Trophoblast cell (in vitro differentiated cells and primary cell): ENCODE data around the gene OGFOD2.

Experiments used
- DNase-seq, 2 donors: peaks; one replicate each; pipeline ENCODE4 v3.0.0-alpha.2; 2016
- H2AFZ ChIP-seq: 2 replicates; pipeline ENCODE4 v1.6.1; 2013; ENCODE audit warnings: low read length, moderate library complexity, mild to moderate bottlenecking; ENCODE audit not compliant: insufficient read depth, poor library complexity
- H2AK5ac ChIP-seq: 2 replicates; pipeline ENCODE4 v1.6.1; 2013; ENCODE audit warnings: mild to moderate bottlenecking, low read length
- H2BK120ac ChIP-seq: 2 replicates; pipeline ENCODE4 v1.6.1; 2013; ENCODE audit warnings: low read length, mild to moderate bottlenecking, moderate library complexity; ENCODE audit not compliant: insufficient read depth, poor library complexity
- H2BK12ac ChIP-seq: 2 replicates; pipeline ENCODE4 v1.6.1; 2013; ENCODE audit warnings: mild to moderate bottlenecking, low read length, moderate library complexity
- H2BK5ac ChIP-seq: 2 replicates; pipeline ENCODE4 v1.6.1; 2013; ENCODE audit warnings: low read length, low read depth, moderate library complexity, mild to moderate bottlenecking; ENCODE audit not compliant: poor library complexity
- H3K14ac ChIP-seq: 2 replicates; pipeline ENCODE4 v1.6.1; 2013; ENCODE audit warnings: mild to moderate bottlenecking, low read length
- H3K18ac ChIP-seq: 2 replicates; pipeline ENCODE4 v1.6.1; 2013; ENCODE audit warnings: mild to moderate bottlenecking, low read length
- H3K23ac ChIP-seq: 2 replicates; pipeline ENCODE4 v1.6.1; 2013; ENCODE audit warnings: low read length
- H3K27ac ChIP-seq: 2 replicates; pipeline ENCODE4 v1.5.1; 2013; ENCODE audit warnings: low read depth, mild to moderate bottlenecking, inconsistent platforms, low read length, moderate library complexity
- H3K27me3 ChIP-seq: 2 replicates; pipeline ENCODE4 v1.6.1; 2013; ENCODE audit warnings: inconsistent platforms, mild to moderate bottlenecking, low read length, moderate library complexity; ENCODE audit not compliant: insufficient read depth
- H3K36me3 ChIP-seq, 2 experiments: 1 replicate in 1 of 2; 2 replicates in 1 of 2; pipeline ENCODE4 v1.6.1; 2013; ENCODE audit warnings: low read length in 2 of 2, mild to moderate bottlenecking in 2 of 2, moderate library complexity in 1 of 2; ENCODE audit not compliant: insufficient read depth in 2 of 2, control insufficient read depth in 1 of 2
- H3K4ac ChIP-seq: 2 replicates; pipeline ENCODE4 v1.6.1; 2013; ENCODE audit warnings: low read depth, mild to moderate bottlenecking, low read length, moderate library complexity
- H3K4me1 ChIP-seq, 2 experiments: 1 replicate in 1 of 2; 2 replicates in 1 of 2; pipeline ENCODE4 v1.6.1; 2013; ENCODE audit warnings: low read length in 2 of 2, mild to moderate bottlenecking in 2 of 2, moderate library complexity in 1 of 2; ENCODE audit not compliant: insufficient read depth in 2 of 2, control insufficient read depth in 1 of 2
- H3K4me2 ChIP-seq: 2 replicates; pipeline ENCODE4 v1.6.1; 2013; ENCODE audit warnings: inconsistent platforms, mild to moderate bottlenecking, low read length, moderate library complexity
- H3K4me3 ChIP-seq: 2 replicates; pipeline ENCODE4 v1.5.1; 2013; ENCODE audit warnings: mild to moderate bottlenecking, low read depth, low read length, inconsistent platforms
- H3K79me1 ChIP-seq: one replicate; pipeline ENCODE4 v1.6.1; 2013; ENCODE audit warnings: low read length
- H3K79me2 ChIP-seq: 2 replicates; pipeline ENCODE4 v1.6.1; 2013; ENCODE audit warnings: low read length, mild to moderate bottlenecking; ENCODE audit not compliant: control insufficient read depth, insufficient read depth, poor library complexity
- H3K9ac ChIP-seq: 2 replicates; pipeline ENCODE4 v1.6.1; 2013; ENCODE audit warnings: mild to moderate bottlenecking, low read length
- H3K9me3 ChIP-seq: 2 replicates; pipeline ENCODE4 v1.6.1; 2013; ENCODE audit warnings: low read depth, mild to moderate bottlenecking, control low read depth, inconsistent platforms, low read length; ENCODE audit not compliant: insufficient read depth
- H4K12ac ChIP-seq: 2 replicates; pipeline ENCODE4 v1.6.1; 2013; ENCODE audit warnings: low read depth, mild to moderate bottlenecking, low read length, moderate library complexity
- H4K8ac ChIP-seq: 2 replicates; pipeline ENCODE4 v1.6.1; 2013; ENCODE audit warnings: low read depth, mild to moderate bottlenecking, low read length, moderate library complexity
- H4K91ac ChIP-seq: one replicate; pipeline ENCODE4 v1.6.1; 2013; ENCODE audit warnings: low read depth, mild to moderate bottlenecking, low read length, moderate library complexity
- WGBS: extraction: QIAGEN DNeasy Blood & Tissue Kit; methylation state at CpG from one replicate; pipeline ENCODE4 v1.1.7; 2013; ENCODE audit warnings: missing lambda C conversion rate; ENCODE audit not compliant: insufficient read length, insufficient coverage; ENCODE audit errors: extremely low coverage; 5-methylcytosine and 5-hydroxymethylcytosine counted together

Gene OGFOD2

DNA sequence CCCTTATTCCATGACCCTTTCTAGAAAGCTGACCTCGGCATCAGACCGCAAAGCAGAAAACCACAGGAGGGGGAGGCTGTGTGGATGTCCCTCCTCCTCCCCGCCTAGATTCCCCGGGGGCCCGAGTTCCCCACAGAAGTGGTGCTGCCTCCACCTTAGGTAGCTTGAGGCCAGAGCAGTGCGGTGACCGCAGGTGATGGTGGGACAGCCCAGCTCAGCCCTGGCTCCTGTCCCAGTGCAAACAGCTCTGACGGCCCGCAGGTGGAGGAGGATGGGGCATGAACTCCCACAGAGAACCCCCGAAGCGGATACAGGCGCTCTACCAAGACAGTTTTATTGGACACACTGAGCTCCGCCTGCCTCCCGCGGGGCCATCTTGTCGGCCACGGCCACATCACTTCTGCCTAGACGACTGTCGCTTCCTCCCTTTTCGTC, 25.0 kb downstream of the OGFOD2 start:
- no peaks in the 10 kb centered on the region for H3K79me2 ChIP-seq
- peaks cover 2 to 4% of the 10 kb centered on the region in 2 experiments for H3K36me3 ChIP-seq
- no peak overlapping the region for H4K8ac ChIP-seq
- no peak overlapping the region for H2AFZ ChIP-seq
- H4K12ac ChIP-seq, result no peak overlapping the region
- H3K18ac ChIP-seq, result no peak overlapping the region
- no peak overlapping the region for H4K91ac ChIP-seq
- no peak overlapping the region for H2BK120ac ChIP-seq
- no peak for DNase-seq
- no peak overlapping the region for H3K4me2 ChIP-seq
- no peak overlapping the region for H3K4me3 ChIP-seq
- no CpG with 5 or more reads among the region's 20 CpGs for WGBS
- no peaks in the 10 kb centered on the region for H3K9me3 ChIP-seq
- H3K4me1 ChIP-seq, result peaks cover 2 to 4% of the 10 kb centered on the region in 2 experiments
- H2BK5ac ChIP-seq, result no peak overlapping the region
- no peak overlapping the region for H2AK5ac ChIP-seq
- no peak overlapping the region for H3K27ac ChIP-seq
- no peaks in the 10 kb centered on the region for H3K27me3 ChIP-seq
- H3K9ac ChIP-seq, result no peak overlapping the region
- H2BK12ac ChIP-seq, result no peak overlapping the region
- H3K79me1 ChIP-seq, result no peaks in the 10 kb centered on the region
- H3K14ac ChIP-seq, result no peak overlapping the region
- no peak overlapping the region for H3K23ac ChIP-seq
- H3K4ac ChIP-seq, result no peak overlapping the region

DNA sequence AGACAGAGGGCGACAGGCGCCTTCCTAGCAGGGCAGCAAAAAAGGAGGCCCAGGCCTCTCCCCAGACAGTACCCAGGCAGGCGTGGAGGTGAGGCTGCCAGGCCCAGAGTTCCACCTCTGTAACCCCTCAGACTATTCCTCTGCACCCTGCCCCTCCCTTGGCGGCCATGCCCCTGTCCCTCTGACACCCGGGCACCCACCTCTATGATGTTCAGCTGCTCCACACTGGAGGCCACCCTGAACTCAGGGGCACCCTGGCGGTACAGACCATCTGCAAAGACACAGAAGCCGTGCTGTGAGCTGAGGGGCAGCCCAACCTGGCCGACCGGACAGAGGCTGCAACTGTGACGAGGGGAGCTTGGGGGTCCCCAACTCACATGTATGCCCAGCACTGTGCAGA, 25.5 kb downstream of the OGFOD2 start:
- WGBS, result no CpG with 5 or more reads among the region's 10 CpGs
- no peak overlapping the region for H2AFZ ChIP-seq
- no peak overlapping the region for H4K8ac ChIP-seq

DNA sequence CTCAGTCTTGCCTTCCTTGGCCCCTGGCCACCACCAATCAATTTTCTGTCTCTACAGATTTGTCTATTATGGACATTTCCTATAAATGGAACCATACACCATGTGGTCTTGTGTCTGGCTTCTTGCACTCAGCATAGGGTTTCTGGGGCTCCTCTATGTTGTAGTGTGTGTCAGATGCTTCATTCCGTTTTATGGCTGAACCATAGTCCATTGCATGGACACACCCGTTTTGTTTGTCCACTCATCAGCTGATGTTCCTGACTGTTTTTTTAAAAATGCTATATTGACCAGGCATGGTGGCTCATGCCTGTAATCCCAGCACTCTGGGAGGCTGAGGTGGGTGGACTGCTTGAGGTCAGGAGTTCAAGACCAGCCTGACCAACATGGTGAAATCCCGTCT, 26.4 kb downstream of the OGFOD2 start:
- DNase-seq, result no peak
- Histone ChIP-seq H4K8ac (no peak overlapping the region), H3K9me3 (no peaks in the 10 kb centered on the region), H2BK5ac (no peak overlapping the region), H4K12ac (no peak overlapping the region), H2AK5ac (no peak overlapping the region), H3K27ac (no peak overlapping the region), H2BK12ac (no peak overlapping the region), H3K18ac (no peak overlapping the region), H3K4me1 (peaks cover 0 to 2% of the 10 kb centered on the region in 2 experiments), H4K91ac (no peak overlapping the region), H3K79me1 (no peaks in the 10 kb centered on the region), H3K4ac (no peak overlapping the region), H3K36me3 (peaks cover 2 to 4% of the 10 kb centered on the region in 2 experiments), H3K23ac (no peak overlapping the region), H2BK120ac (no peak overlapping the region), H3K79me2 (no peaks in the 10 kb centered on the region), H3K9ac (no peak overlapping the region), H3K4me3 (no peak overlapping the region), H2AFZ (no peak overlapping the region), H3K27me3 (no peaks in the 10 kb centered on the region), H3K14ac (no peak overlapping the region), H3K4me2 (no peak overlapping the region)
- WGBS, result no CpG with 5 or more reads among the region's 3 CpGs

More for the DNA sequence above, 25.5 kb downstream of the OGFOD2 start:
- Histone ChIP-seq H3K4me2 (no peak overlapping the region), H3K27me3 (no peaks in the 10 kb centered on the region), H3K4ac (no peak overlapping the region), H2BK12ac (no peak overlapping the region), H2AK5ac (no peak overlapping the region), H3K14ac (no peak overlapping the region), H3K9me3 (no peaks in the 10 kb centered on the region), H2BK5ac (no peak overlapping the region), H3K79me1 (no peaks in the 10 kb centered on the region), H4K12ac (no peak overlapping the region), H3K27ac (no peak overlapping the region), H3K23ac (no peak overlapping the region), H3K79me2 (no peaks in the 10 kb centered on the region), H3K4me3 (no peak overlapping the region), H3K4me1 (peaks cover 2 to 4% of the 10 kb centered on the region in 2 experiments), H3K36me3 (peaks cover 2 to 4% of the 10 kb centered on the region in 2 experiments), H2BK120ac (no peak overlapping the region), H3K18ac (no peak overlapping the region), H3K9ac (no peak overlapping the region), H4K91ac (no peak overlapping the region)
- no peak for DNase-seq

DNA sequence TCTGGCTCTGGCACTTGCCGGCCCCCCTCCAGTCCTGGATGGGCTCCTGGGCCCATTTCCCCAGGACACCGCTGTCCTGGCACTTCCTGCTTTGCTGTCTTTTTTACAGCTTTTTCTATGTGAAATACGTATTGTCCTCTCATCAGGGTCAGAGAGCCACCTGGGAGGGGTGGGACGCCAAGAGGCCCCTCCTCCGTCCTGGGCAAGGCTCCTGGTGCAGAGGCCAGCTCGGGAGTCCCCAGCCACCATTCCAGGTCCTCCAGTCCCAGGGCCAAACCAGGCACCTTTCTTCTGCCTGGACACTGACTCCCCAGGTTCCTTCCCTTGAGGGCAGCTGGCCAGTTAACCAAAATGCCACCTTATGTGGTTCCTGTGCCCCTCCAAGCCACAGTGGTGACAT, 28.2 kb downstream of the OGFOD2 start:
- WGBS, result no CpG with 5 or more reads among the region's 6 CpGs
- no peak overlapping the region for H3K4me2 ChIP-seq
- no peak for DNase-seq
- no peaks in the 10 kb centered on the region for H3K4me1 ChIP-seq
- H4K8ac ChIP-seq, result no peak overlapping the region
- H3K4me3 ChIP-seq, result no peak overlapping the region
- no peaks in the 10 kb centered on the region for H3K79me2 ChIP-seq
- H3K27me3 ChIP-seq, result no peaks in the 10 kb centered on the region
- no peak overlapping the region for H2AK5ac ChIP-seq
- H2BK12ac ChIP-seq, result no peak overlapping the region
- H4K91ac ChIP-seq, result no peak overlapping the region
- no peak overlapping the region for H2BK120ac ChIP-seq
- no peak overlapping the region for H3K23ac ChIP-seq
- H3K14ac ChIP-seq, result no peak overlapping the region
- H3K9ac ChIP-seq, result no peak overlapping the region
- no peak overlapping the region for H3K18ac ChIP-seq
- no peak overlapping the region for H3K4ac ChIP-seq
- H3K9me3 ChIP-seq, result no peaks in the 10 kb centered on the region
- no peak overlapping the region for H2BK5ac ChIP-seq
- peaks cover 0 to 4% of the 10 kb centered on the region in 2 experiments for H3K36me3 ChIP-seq
- H3K79me1 ChIP-seq, result no peaks in the 10 kb centered on the region
- no peak overlapping the region for H3K27ac ChIP-seq
- no peak overlapping the region for H2AFZ ChIP-seq
- no peak overlapping the region for H4K12ac ChIP-seq
